Sigmoid colon (tissue), 7 donors: Measurements from ENCODE around the gene ADARB1. TPM values are rescaled to one million over a fixed set of nuclear protein-coding genes. Genes with fewer than 3 reads are reported as not detected.

Source experiments
- DNase-seq: peaks from one replicate; pipeline ENCODE4 v3.0.0-alpha.2; 2019
- H3K27ac ChIP-seq, 4 donors: fragments of 200-600 bp; sonication (generic); one replicate each; pipeline ENCODE4 v1.5.1; 2016 to 2019; ENCODE audit warnings: mild to moderate bottlenecking in 1 of 4
- H3K27me3 ChIP-seq, 3 donors: fragments of 200-600 bp; sonication (generic); one replicate each; pipeline ENCODE4 v1.5.1; 2019; ENCODE audit warnings: mild to moderate bottlenecking in 1 of 3
- H3K36me3 ChIP-seq, 4 donors: fragments of 200-600 bp; sonication (generic); one replicate each; pipeline ENCODE4 v1.5.1; 2016 to 2019
- H3K4me1 ChIP-seq, 4 donors: fragments of 200-600 bp; sonication (generic); one replicate each; pipeline ENCODE4 v1.5.1; 2017 to 2019
- H3K4me3 ChIP-seq, 4 donors: fragments of 200-600 bp; sonication (generic); one replicate each; pipeline ENCODE4 v1.5.1; 2017 to 2019; ENCODE audit warnings: mild to moderate bottlenecking in 2 of 4, moderate library complexity in 1 of 4
- H3K9me3 ChIP-seq, 4 donors: fragments of 200-600 bp in 3 of 4; sonication (generic) in 3 of 4; one replicate each; pipeline versions ENCODE4 v1.5.1 to v1.6.1; 2013 to 2019
- EP300 ChIP-seq, 4 donors: sonication (generic); formaldehyde crosslinking; IDR thresholded peaks; one replicate each; pipeline ENCODE4 v1.6.1; 2017; ENCODE audit warnings: antibody characterized with exemption in 4 of 4
- POLR2A ChIP-seq, 2 donors: fragments of 450-650 bp; IDR thresholded peaks; one replicate each; pipeline ENCODE4 v1.6.1; 2016; ENCODE audit warnings: antibody characterized with exemption in 2 of 2, mild to moderate bottlenecking in 2 of 2, moderate library complexity in 2 of 2
- POLR2AphosphoS5 ChIP-seq, 4 donors: sonication (generic); formaldehyde crosslinking; IDR thresholded peaks; one replicate each; pipeline ENCODE4 v1.6.1; 2017; ENCODE audit warnings: antibody characterized with exemption in 4 of 4
- WGBS, 2 donors: extraction: QIAGEN DNeasy Blood & Tissue Kit; methylation state at CpG; one replicate each; pipeline ENCODE4 v1.1.7; 2013; 5-methylcytosine and 5-hydroxymethylcytosine counted together
- intact Hi-C: fragments of 100-400 bp; cut with DNase I; formaldehyde crosslinking; loops from one replicate; pipeline ENCODE4 v1.15.1; 2023
- polyA plus RNA-seq, 3 donors: library from polyadenylated mRNA; stranded (reverse); fragments of 200-250 nt; gene quantifications; one replicate each; pipeline ENCODE4 v1.2.3, GENCODE V29; 2013
- total RNA-seq, 4 donors: library from RNA; depleted of rRNA; stranded (reverse); fragments of >200 nt; gene quantifications; one replicate each; pipeline ENCODE4 v1.1.0, GENCODE V29; 2016
- TF ChIP-seq, protein P1 (sequence below), 4 experiments: fragments of 450-650 bp in 3 of 4; fragments of 200-600 bp in 1 of 4; IDR thresholded peaks; one replicate each; pipeline ENCODE4 v1.5.1; 2016 to 2019; ENCODE audit warnings: antibody characterized with exemption in 4 of 4, mild to moderate bottlenecking in 3 of 4, moderate library complexity in 2 of 4
- donor health status: healthy with polysubstance abuse.
- donor health status: Bipolar disorder and iron deficiency.
- donor health status: healthy.

The ADARB1 gene
- total and polyA plus RNA-seq, 7 donors: 0.92 to 102 (median 41.3) TPM

DNA sequence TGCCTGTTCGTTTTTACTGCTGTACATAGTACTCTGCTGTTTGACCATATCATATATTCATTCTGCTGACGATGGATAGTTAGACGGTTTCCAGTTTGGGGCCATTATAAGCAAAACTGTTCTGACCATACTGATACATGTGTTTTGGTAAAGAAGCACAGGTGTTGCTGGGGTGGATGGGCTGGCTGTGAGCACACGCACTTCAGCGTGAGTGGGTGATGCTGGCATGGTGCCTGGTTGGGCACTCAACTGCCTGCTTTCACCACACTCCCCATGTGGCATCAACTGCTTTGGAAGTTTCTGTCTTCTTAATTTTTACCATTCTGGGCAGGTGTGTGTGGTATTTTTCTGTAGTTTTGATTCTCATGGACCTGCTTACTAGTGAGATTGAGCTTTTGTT lies 37.3 kb downstream of the ADARB1 start:
- no peaks in the 10 kb centered on the region for H3K36me3 ChIP-seq
- no peak for TF ChIP-seq POLR2AphosphoS5 (IDR thresholded peaks at IDR 0.05)
- TF ChIP-seq POLR2A (IDR thresholded peaks at IDR 0.05): no peak
- TF ChIP-seq, protein P1, sequence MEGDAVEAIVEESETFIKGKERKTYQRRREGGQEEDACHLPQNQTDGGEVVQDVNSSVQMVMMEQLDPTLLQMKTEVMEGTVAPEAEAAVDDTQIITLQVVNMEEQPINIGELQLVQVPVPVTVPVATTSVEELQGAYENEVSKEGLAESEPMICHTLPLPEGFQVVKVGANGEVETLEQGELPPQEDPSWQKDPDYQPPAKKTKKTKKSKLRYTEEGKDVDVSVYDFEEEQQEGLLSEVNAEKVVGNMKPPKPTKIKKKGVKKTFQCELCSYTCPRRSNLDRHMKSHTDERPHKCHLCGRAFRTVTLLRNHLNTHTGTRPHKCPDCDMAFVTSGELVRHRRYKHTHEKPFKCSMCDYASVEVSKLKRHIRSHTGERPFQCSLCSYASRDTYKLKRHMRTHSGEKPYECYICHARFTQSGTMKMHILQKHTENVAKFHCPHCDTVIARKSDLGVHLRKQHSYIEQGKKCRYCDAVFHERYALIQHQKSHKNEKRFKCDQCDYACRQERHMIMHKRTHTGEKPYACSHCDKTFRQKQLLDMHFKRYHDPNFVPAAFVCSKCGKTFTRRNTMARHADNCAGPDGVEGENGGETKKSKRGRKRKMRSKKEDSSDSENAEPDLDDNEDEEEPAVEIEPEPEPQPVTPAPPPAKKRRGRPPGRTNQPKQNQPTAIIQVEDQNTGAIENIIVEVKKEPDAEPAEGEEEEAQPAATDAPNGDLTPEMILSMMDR (IDR thresholded peaks at IDR 0.05): no peak
- TF ChIP-seq EP300 (IDR thresholded peaks at IDR 0.05): no peak
- intact Hi-C loops: no loop called here
- H3K4me3 ChIP-seq: no peak overlapping the region
- peak; percentile 56 for DNase-seq
- whole genome bisulfite sequencing, 2 donors: 78 to 86% methylated on average over 5 of the region's 5 CpGs
- H3K4me1 ChIP-seq: peaks cover 0 to 87% (median 70%) of the 10 kb centered on the region in 4 donors
- H3K27ac ChIP-seq: peak overlapping the region in 1 of 4 donors; percentile 9
- no peaks in the 10 kb centered on the region for H3K27me3 ChIP-seq
- no peaks in the 10 kb centered on the region for H3K9me3 ChIP-seq

DNA sequence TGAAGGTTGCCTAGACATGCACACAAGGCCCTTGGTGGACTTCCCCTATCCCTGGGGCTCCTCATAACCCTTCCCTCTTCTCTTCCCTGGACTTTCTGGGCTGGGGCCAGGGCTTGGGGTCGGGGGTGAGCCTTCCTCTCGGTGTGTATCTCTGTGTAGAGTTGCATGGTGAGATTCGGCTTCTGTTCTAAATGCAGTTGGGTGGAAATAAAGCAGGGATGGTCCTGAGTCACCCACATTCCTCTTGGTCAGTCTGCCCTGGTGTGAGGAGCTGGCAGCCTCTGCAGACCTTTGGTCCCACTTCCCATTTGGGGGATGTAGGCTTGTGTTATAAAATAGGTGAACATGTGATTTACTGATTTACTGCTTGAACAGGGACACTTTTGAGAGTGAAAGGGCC lies 38.0 kb downstream of the ADARB1 start:
- H3K4me1 ChIP-seq: peaks cover 0 to 80% (median 66%) of the 10 kb centered on the region in 4 donors
- intact Hi-C loops: no loop called here
- H3K27ac ChIP-seq: peak overlapping the region in 1 of 4 donors; percentile 9
- no peaks in the 10 kb centered on the region for H3K27me3 ChIP-seq
- H3K9me3 ChIP-seq: no peaks in the 10 kb centered on the region
- TF ChIP-seq, protein P1 (IDR thresholded peaks at IDR 0.05): no peak
- no peak for TF ChIP-seq POLR2AphosphoS5 (IDR thresholded peaks at IDR 0.05)
- TF ChIP-seq EP300 (IDR thresholded peaks at IDR 0.05): no peak
- TF ChIP-seq POLR2A (IDR thresholded peaks at IDR 0.05): no peak
- no peak overlapping the region for H3K4me3 ChIP-seq
- no peaks in the 10 kb centered on the region for H3K36me3 ChIP-seq
- WGBS, 2 donors: 82 to 86% methylated on average over 3 of the region's 3 CpGs
- DNase-seq: peak; percentile 17

DNA sequence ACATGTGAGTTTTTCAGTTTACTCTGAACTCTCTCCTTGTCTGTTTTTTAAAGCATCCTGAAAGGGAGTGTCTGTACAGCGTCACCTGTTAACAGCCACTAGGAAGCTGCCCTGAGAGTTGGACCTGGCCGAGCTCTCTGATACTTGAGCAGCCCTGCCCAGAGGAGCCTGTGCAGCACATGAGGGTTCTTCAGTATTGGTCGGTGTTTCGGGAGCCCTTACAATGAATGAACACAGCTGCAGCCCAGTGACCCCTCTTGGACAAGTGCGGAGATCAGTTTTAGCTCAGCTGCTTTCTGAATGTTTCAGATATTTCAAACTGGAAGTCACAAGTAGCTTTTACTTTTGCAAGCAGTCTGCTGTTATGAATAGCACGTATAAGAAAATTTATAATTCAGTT lies 39.2 kb downstream of the ADARB1 start:
- Histone ChIP-seq H3K4me3 (no peak overlapping the region), H3K36me3 (no peaks in the 10 kb centered on the region), H3K4me1 (peaks cover 0 to 74% (median 66%) of the 10 kb centered on the region in 4 donors), H3K9me3 (no peaks in the 10 kb centered on the region), H3K27ac (peak overlapping the region; percentile 49 to 64 (median 63)), H3K27me3 (no peaks in the 10 kb centered on the region)
- no peak for DNase-seq
- TF ChIP-seq, protein P1 (IDR thresholded peaks at IDR 0.05): no peak
- TF ChIP-seq POLR2A (IDR thresholded peaks at IDR 0.05) (no peak), EP300 (IDR thresholded peaks at IDR 0.05) (no peak), POLR2AphosphoS5 (IDR thresholded peaks at IDR 0.05) (no peak)
- 79 to 91% methylated on average over 6 of the region's 6 CpGs for WGBS, 2 donors
- intact Hi-C loops: no loop called here

DNA sequence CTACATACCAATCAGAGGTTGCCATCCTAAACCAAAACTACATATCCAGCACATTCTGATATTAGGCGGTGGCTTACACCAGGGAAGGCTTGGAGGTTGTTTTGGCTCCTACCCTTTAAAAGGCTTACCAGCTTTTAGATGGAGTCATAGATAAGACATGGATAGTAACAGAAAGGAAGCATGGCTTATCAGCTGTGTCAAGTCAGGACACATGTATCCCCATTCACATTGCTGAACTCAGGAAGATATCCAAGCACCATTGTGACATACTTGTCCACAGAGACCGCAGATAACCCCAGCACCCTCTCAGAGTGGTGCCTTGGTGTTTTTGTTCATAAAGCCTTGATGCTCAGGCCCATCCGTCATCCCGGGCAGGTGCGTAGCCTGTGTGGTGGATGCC lies 39.7 kb downstream of the ADARB1 start:
- Histone ChIP-seq H3K27ac (peak overlapping the region; percentile 49 to 64 (median 63)), H3K27me3 (no peaks in the 10 kb centered on the region), H3K36me3 (no peaks in the 10 kb centered on the region), H3K9me3 (no peaks in the 10 kb centered on the region), H3K4me1 (peaks cover 0 to 72% (median 64%) of the 10 kb centered on the region in 4 donors), H3K4me3 (no peak overlapping the region)
- DNase-seq: no peak
- intact Hi-C loops: no loop called here
- WGBS, 2 donors: 93% methylated on average over 5 of the region's 5 CpGs
- no peak for TF ChIP-seq POLR2AphosphoS5 (IDR thresholded peaks at IDR 0.05)

DNA sequence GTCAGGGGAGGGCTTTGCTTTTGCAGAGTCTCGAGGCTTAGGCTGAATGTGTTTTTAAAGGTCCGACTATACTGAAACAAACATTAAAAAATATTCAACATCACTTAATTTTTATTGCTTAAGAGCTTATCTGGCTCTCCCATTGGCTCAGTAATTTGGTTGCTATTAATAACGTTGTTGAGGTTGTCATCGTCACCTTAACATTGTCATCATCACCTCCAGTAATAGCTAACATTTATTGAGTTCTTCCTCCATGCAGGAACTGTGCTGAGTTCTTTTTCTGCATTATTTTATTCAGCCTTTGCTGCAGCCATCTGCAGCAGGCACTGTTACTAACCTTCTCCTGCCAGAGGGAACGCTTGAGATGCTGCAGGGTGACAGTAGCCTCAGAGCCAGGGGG lies 40.1 kb downstream of the ADARB1 start:
- Histone ChIP-seq H3K4me1 (peaks cover 0 to 72% (median 61%) of the 10 kb centered on the region in 4 donors), H3K9me3 (no peaks in the 10 kb centered on the region), H3K36me3 (no peaks in the 10 kb centered on the region), H3K27ac (peak overlapping the region; percentile 49 to 64 (median 63)), H3K27me3 (no peaks in the 10 kb centered on the region), H3K4me3 (no peak overlapping the region)
- intact Hi-C loops: no loop called here
- DNase-seq: no peak
- WGBS, 2 donors: 86% methylated on average over 5 of the region's 5 CpGs
- TF ChIP-seq, protein P1 (IDR thresholded peaks at IDR 0.05): no peak
